Mesendoderm (in vitro differentiated cells): ENCODE data around the gene HEG1. TPM values are rescaled to one million over a fixed set of nuclear protein-coding genes. Genes with fewer than 3 reads are reported as not detected.

Experiments used
- DNase-seq: peaks from one replicate; pipeline ENCODE4 v3.0.0; 2013
- H2AK5ac ChIP-seq: 2 replicates; pipeline ENCODE4 v1.6.1; 2013; ENCODE audit warnings: low read length, inconsistent platforms
- H2BK120ac ChIP-seq: 2 replicates; pipeline ENCODE4 v1.6.1; 2013; ENCODE audit warnings: low read depth, mild to moderate bottlenecking, low read length, moderate library complexity, mixed read lengths
- H2BK15ac ChIP-seq: replicated peaks from 2 replicates; pipeline ENCODE4 v1.6.1; 2013; ENCODE audit warnings: low read depth, mild to moderate bottlenecking, moderate library complexity
- H2BK5ac ChIP-seq: 2 replicates; pipeline ENCODE4 v1.6.1; 2013; ENCODE audit warnings: low read length, inconsistent platforms
- H3K18ac ChIP-seq: 2 replicates; pipeline ENCODE4 v1.6.1; 2013; ENCODE audit warnings: mild to moderate bottlenecking, low read length, mixed read lengths
- H3K23ac ChIP-seq: one replicate; pipeline ENCODE4 v1.6.1; 2013; ENCODE audit warnings: low read length
- H3K27ac ChIP-seq: 2 replicates; pipeline ENCODE4 v1.5.1; 2013; ENCODE audit warnings: low read depth, mild to moderate bottlenecking, inconsistent platforms, low read length, moderate library complexity
- H3K27me3 ChIP-seq: 2 replicates; pipeline ENCODE4 v1.6.1; 2013; ENCODE audit warnings: low read length, control low read depth, mild to moderate bottlenecking, inconsistent platforms; ENCODE audit not compliant: insufficient read depth, poor library complexity
- H3K36me3 ChIP-seq: 2 replicates; pipeline ENCODE4 v1.6.1; 2013; ENCODE audit warnings: low read length, inconsistent platforms; ENCODE audit not compliant: control insufficient read depth, insufficient read depth
- H3K4ac ChIP-seq: one replicate; pipeline ENCODE4 v1.6.1; 2013; ENCODE audit warnings: low read depth, mild to moderate bottlenecking, low read length, moderate library complexity
- H3K4me1 ChIP-seq: 2 replicates; pipeline ENCODE4 v1.6.1; 2013; ENCODE audit warnings: low read depth, low read length, inconsistent platforms; ENCODE audit not compliant: control insufficient read depth
- H3K4me2 ChIP-seq: 2 replicates; pipeline ENCODE4 v1.6.1; 2013; ENCODE audit warnings: low read length
- H3K4me3 ChIP-seq: 2 replicates; pipeline ENCODE4 v1.5.1; 2013; ENCODE audit warnings: mild to moderate bottlenecking, low read length
- H3K56ac ChIP-seq: one replicate; pipeline ENCODE4 v1.6.1; 2013; ENCODE audit warnings: low read length
- H3K79me1 ChIP-seq: 2 replicates; pipeline ENCODE4 v1.6.1; 2013; ENCODE audit warnings: low read length, inconsistent platforms
- H3K79me2 ChIP-seq: 2 replicates; pipeline ENCODE4 v1.6.1; 2013; ENCODE audit warnings: mild to moderate bottlenecking, low read length; ENCODE audit not compliant: control insufficient read depth, insufficient read depth
- H3K9ac ChIP-seq: 2 replicates; pipeline ENCODE4 v1.6.1; 2013; ENCODE audit warnings: low read length, inconsistent platforms
- H4K5ac ChIP-seq: one replicate; pipeline ENCODE4 v1.6.1; 2013; ENCODE audit warnings: low read length
- H4K8ac ChIP-seq: one replicate; pipeline ENCODE4 v1.6.1; 2013; ENCODE audit warnings: low read depth, mild to moderate bottlenecking, control low read depth, low read length, moderate library complexity
- WGBS: extraction: QIAGEN DNeasy Blood & Tissue Kit; methylation state at CpG from one replicate; pipeline ENCODE4 v1.1.7; 2013; ENCODE audit warnings: low lambda C conversion rate, missing lambda C conversion rate; ENCODE audit not compliant: insufficient coverage; ENCODE audit errors: extremely low coverage; 5-methylcytosine and 5-hydroxymethylcytosine counted together
- polyA plus RNA-seq, 2 experiments: library from polyadenylated mRNA; stranded (reverse); fragments of 200-250 nt; gene quantifications; one replicate each; pipeline ENCODE4 v1.2.3, GENCODE V29; 2013

The HEG1 gene
- 36.8 TPM for polyA plus RNA-seq (2013, experiment 1 of 2)
- 35.1 TPM for polyA plus RNA-seq (2013, experiment 2 of 2)

- H3K79me2 ChIP-seq, result peaks cover 41% of the 10 kb centered on the region
- H2BK5ac ChIP-seq, result peak within 1 kb of the TSS; percentile 47
- H3K4me3 ChIP-seq, result peak within 1 kb of the TSS; percentile 42
- H2AK5ac ChIP-seq, result peak within 1 kb of the TSS; percentile 50
- no peak within 1 kb of the TSS for H4K8ac ChIP-seq
- H3K79me1 ChIP-seq, result peaks cover 12% of the 10 kb centered on the region
- no peaks in the 10 kb centered on the region for H3K27me3 ChIP-seq
- peak within 1 kb of the TSS; percentile 92 for H3K56ac ChIP-seq
- peaks cover 42% of the 10 kb centered on the region for H3K4me1 ChIP-seq
- H2BK120ac ChIP-seq, result peak within 1 kb of the TSS; percentile 9
- peak within 1 kb of the TSS; percentile 69 for H3K18ac ChIP-seq
- peak within 1 kb of the TSS; percentile 21 for H2BK15ac ChIP-seq
- H3K4me2 ChIP-seq, result peak within 1 kb of the TSS; percentile 90
- DNase-seq, result peak; percentile 94
- no peak within 1 kb of the TSS for H4K5ac ChIP-seq
- peak within 1 kb of the TSS; percentile 82 for H3K27ac ChIP-seq
- H3K4ac ChIP-seq, result peak within 1 kb of the TSS; percentile 78
- peaks cover 1% of the 10 kb centered on the region for H3K36me3 ChIP-seq
- peak within 1 kb of the TSS; percentile 87 for H3K9ac ChIP-seq
- WGBS, result no CpG with 5 or more reads among the region's 67 CpGs
- H3K23ac ChIP-seq, result no peak within 1 kb of the TSS
These were observed at the start of gene HEG1 for GRCh38 chr3:125055913-125056745. HEG1 (minus strand) TSS chr3:125055997; CDS start chr3:125055890, 107 bp downstream.

- Histone ChIP-seq H2BK5ac (no peak overlapping the region), H3K27me3 (no peaks in the 10 kb centered on the region), H3K4me1 (peaks cover 10% of the 10 kb centered on the region), H3K79me2 (no peaks in the 10 kb centered on the region), H3K56ac (no peak overlapping the region), H4K5ac (no peak overlapping the region), H3K23ac (no peak overlapping the region), H3K79me1 (no peaks in the 10 kb centered on the region), H2BK15ac (no peak overlapping the region), H3K4ac (no peak overlapping the region), H4K8ac (no peak overlapping the region), H3K9ac (no peak overlapping the region), H3K27ac (no peak overlapping the region), H2AK5ac (no peak overlapping the region), H3K18ac (no peak overlapping the region), H3K4me3 (no peak overlapping the region), H2BK120ac (no peak overlapping the region), H3K4me2 (no peak overlapping the region), H3K36me3 (no peaks in the 10 kb centered on the region)
- 100% methylated on average over 1 of the region's 1 CpG for WGBS
- DNase-seq, result no peak
These were observed 49.3 kb upstream of the HEG1 start for GRCh38 chr3:125105116-125105515.

GRCh38 chr3:125104639-125105038 is 48.8 kb upstream of the HEG1 start:
- WGBS, result no CpG with 5 or more reads among the region's 1 CpG
- no peak overlapping the region for H3K4ac ChIP-seq
- DNase-seq, result no peak
- no peak overlapping the region for H3K9ac ChIP-seq
- no peak overlapping the region for H4K8ac ChIP-seq
- H2BK5ac ChIP-seq, result no peak overlapping the region
- H3K4me3 ChIP-seq, result no peak overlapping the region
- no peak overlapping the region for H2BK120ac ChIP-seq
- H3K56ac ChIP-seq, result no peak overlapping the region
- no peak overlapping the region for H3K18ac ChIP-seq
- no peak overlapping the region for H3K4me2 ChIP-seq
- no peak overlapping the region for H3K27ac ChIP-seq
- H3K4me1 ChIP-seq, result peaks cover 8% of the 10 kb centered on the region
- H3K23ac ChIP-seq, result no peak overlapping the region
- no peaks in the 10 kb centered on the region for H3K79me2 ChIP-seq
- H3K79me1 ChIP-seq, result no peaks in the 10 kb centered on the region
- H4K5ac ChIP-seq, result no peak overlapping the region
- no peak overlapping the region for H2BK15ac ChIP-seq
- H3K36me3 ChIP-seq, result no peaks in the 10 kb centered on the region
- H3K27me3 ChIP-seq, result no peaks in the 10 kb centered on the region
- H2AK5ac ChIP-seq, result no peak overlapping the region

GRCh38 chr3:125103406-125103805 is 47.6 kb upstream of the HEG1 start:
- Histone ChIP-seq H2BK5ac (no peak overlapping the region), H3K79me2 (no peaks in the 10 kb centered on the region), H4K8ac (no peak overlapping the region), H3K4ac (no peak overlapping the region), H2BK120ac (no peak overlapping the region), H3K23ac (no peak overlapping the region), H3K4me1 (peaks cover 2% of the 10 kb centered on the region), H2BK15ac (no peak overlapping the region), H3K4me2 (no peak overlapping the region), H3K4me3 (no peak overlapping the region), H2AK5ac (no peak overlapping the region), H3K56ac (no peak overlapping the region), H3K36me3 (no peaks in the 10 kb centered on the region), H3K27me3 (no peaks in the 10 kb centered on the region), H3K79me1 (no peaks in the 10 kb centered on the region), H4K5ac (no peak overlapping the region), H3K18ac (no peak overlapping the region), H3K9ac (no peak overlapping the region), H3K27ac (no peak overlapping the region)
- no peak for DNase-seq
- WGBS, result no CpG with 5 or more reads among the region's 1 CpG

- Histone ChIP-seq H4K5ac (no peak overlapping the region), H3K36me3 (no peaks in the 10 kb centered on the region), H3K18ac (no peak overlapping the region), H3K79me1 (no peaks in the 10 kb centered on the region), H3K27ac (no peak overlapping the region), H2BK120ac (no peak overlapping the region), H2BK15ac (no peak overlapping the region), H2AK5ac (no peak overlapping the region), H3K79me2 (no peaks in the 10 kb centered on the region), H3K4me1 (peaks cover 2% of the 10 kb centered on the region), H3K4ac (no peak overlapping the region), H3K4me3 (no peak overlapping the region), H4K8ac (no peak overlapping the region), H3K23ac (no peak overlapping the region), H3K27me3 (no peaks in the 10 kb centered on the region), H2BK5ac (no peak overlapping the region), H3K56ac (no peak overlapping the region), H3K4me2 (no peak overlapping the region), H3K9ac (no peak overlapping the region)
- no CpG with 5 or more reads among the region's 6 CpGs for WGBS
- no peak for DNase-seq
These were observed 46.7 kb upstream of the HEG1 start for GRCh38 chr3:125102470-125102869.
